CD4-positive, alpha-beta T cell treated with Interleukin-17A for 4 hours (primary cell): ENCODE data around the gene VKORC1.
"Not testable (repeated sequence)": the region's sequence is repeated elsewhere in the genome, so short reads cannot be mapped to it uniquely, and the experiment has no call there.

Experiments used
- DNase-seq: peaks from one replicate; pipeline ENCODE4 v3.0.0-alpha.2; 2020; ENCODE audit warnings: mixed read lengths

Gene VKORC1

DNA sequence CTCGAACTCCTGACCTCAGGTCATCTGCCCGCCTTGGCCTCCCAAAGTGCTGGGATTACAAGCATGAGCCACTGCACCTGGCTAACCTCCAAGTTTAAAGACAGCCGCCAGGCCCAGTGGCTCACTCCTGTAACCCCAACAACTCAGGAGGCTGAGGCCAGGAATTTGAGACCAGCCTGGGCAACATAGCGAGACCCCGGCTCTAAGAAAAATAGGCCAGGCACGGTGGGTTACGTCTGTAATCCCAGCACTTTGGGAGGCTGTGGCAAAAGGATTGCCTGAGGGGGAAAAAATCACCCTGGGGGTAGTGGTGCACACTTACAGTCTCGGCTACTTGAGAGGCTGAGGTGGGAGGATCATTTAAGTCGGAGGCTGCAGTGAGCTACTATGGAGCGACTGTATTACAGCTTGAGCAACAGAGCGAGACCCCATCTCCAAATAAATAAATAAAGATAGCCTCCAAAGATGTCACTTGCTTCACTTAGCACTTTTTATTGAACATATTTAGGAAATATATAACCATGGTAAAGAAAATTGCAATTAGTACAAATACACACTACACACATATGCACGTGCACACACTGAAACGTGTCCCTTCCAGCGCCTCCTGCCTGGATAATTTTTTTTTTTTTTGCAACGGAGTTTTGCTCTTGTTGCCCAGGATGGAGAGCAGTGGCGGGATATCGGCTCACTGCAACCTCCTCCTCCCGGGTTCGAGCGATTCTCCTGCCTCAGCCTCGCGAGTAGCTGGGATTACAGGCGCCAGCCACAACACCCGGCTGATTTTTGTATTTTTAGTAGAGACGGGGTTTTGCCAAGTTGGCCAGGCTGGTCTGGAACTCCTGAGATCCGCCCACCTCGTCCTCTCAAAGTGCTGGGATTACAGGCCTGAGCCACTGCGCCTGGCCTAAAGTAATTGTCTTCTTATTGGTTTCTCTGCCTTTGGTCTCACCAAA is 12.2 kb upstream of the VKORC1 start:
- DNase-seq: no peak

DNA sequence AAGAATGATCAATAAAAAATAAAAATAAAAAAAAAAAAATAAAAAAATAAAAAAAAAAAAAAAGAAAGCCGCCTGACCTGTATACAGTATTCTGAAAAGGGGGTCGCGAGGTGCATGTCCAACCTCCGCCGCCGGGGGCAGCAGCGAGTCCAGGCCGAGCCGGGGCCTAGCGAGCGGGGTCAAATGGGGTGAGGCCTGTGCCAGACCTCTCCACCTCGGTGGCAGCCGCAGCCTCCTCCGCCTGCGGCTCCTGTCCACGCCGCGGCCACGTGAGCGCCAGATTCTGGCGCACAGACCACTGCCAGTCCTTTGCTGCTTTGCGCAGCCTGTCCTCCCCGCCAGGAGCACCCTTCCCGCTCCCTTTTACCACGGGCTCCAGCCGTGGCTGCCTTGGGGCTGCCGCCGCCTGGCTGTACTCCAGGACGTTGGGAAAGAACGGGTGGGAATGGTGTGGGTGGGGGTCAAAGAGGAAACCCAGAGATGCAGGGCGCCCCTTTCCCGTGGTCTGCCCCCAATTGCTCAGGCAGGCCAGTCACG is 11.1 kb upstream of the VKORC1 start:
- peak; percentile 83 for DNase-seq

DNA sequence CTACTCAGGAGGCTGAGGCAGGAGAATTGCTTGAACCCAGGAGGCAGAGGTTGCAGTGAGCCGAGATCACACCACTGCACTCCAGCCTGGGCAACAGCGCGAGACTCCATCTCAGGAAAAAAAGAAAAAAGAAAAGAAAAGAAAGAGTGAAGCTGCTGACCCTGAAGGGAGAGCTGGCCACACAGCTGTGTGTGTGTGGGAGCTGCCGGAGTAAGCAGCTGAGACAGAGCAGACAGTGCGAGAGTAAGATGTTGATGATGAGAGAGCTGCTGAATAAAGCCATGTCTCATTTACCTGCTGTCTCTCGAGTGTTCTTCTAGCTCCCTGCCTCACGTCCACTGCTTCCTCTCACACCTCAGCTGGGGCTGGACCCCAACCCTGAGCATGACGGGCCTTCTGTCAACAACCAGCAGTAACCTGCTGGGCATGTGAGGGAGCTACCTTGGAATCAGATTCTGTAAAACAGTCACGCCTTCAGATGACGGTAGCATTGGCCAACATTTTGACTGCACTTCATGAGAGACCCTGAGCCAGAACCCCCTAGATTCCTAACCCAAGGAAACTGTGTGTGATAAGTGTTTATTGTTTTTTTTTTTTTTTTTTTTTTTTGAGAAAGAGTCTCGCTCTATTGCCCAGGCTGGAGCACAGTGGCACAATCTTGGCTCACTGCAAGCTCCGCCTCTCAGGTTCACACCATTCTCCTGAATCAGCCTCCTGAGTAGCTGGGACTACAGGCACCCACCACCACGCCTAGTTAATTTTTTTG is 6.5 kb upstream of the VKORC1 start:
- DNase-seq: not testable (repeated sequence)

DNA sequence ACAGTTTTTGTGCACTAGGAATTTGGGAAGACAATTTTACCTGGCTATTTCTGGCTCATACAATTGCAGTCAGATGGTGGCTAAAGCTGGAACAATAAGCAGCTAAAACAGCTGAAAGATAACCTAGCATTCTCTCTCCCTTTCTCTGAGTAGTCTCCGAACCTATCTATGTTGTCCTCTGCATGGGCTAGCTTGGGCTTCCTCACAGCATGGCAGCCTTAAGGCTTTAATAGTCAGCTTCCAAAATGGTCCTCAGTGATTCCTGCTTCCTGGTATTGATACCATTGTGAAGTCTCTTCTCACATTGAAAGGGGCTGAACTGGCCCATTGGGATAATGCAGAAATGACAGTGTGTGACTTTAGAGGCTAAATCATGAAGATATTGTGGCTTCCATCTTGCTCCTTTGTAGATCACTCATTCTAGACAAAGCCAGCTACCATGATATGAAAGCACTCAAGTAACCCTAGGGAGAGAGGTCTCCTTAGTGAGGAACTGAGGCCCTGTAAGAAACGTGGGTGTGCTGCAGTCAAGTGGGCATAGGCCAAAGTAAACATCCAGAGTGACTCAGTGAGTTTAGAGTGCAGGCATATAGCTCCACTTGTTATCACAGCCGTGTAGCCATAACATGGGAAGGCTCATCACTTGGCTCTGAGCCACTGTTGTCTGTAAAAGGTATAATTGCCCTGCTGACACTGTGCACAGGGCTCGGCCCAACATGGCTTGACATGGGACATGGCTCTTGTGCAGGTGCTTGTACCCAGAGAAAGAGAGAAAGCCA is 5.5 kb upstream of the VKORC1 start:
- no peak for DNase-seq

DNA sequence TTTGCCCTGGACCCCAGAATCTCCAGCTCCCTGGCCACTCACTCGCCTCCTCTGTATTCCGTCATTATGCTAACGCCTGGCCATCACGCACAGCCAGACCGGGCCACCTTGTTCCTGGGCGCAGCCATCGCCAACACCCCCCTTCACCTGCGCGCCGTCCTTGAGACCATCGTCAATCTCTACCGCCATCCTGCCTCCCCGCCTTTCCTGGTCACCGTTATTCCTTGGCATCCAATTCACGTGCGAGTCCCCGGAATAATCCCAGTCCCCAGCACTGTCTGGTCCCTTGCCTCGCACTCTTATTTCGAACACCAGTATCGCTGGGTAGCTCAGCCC is 541 bp downstream of the VKORC1 start:
- no peak for DNase-seq

DNA sequence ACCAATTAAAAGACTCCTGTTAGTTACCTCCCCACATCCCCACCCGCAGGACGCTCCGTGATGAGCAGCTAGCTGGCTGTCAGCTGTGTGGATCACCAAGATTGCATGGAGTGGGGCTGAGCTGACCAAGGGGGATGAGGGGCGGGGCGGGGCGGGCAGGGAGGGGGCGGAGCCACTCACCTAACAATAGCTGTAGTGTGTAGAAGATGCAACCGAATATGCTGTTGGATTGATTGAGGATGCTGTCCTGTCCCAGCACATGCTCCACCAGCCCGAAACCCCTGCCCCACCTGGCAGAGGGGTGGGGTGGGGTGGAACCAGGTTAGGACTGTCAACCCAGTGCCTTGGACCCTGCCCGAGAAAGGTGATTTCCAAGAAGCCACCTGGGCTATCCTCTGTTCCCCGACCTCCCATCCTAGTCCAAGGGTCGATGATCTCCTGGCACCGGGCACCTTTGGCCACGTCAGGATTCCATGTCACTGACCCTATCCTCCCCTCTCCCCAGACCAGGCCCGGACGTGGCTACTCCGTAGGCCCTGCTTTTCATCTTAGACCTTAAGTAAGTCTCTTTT is 1.4 kb downstream of the VKORC1 start:
- no peak for DNase-seq

DNA sequence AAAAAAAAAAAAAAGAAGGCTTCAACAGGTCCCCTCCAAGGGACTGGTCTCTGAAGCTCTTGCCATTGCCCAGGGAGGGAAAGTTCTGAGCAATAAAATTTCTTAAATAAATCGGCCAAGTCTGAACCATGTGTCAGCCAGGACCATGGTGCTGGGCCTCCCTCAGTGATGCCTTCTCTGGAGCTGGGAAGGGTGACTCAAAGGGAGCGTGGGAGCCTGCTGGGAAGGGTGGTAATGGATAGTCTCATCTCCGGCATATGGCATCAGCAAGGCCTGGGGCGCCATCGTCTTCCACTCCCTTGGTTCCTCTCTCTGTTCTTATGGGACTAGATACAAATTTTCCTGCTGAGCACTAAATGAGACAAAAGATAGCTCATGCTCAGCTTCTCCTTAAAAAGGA is 2.3 kb downstream of the VKORC1 start:
- no peak for DNase-seq

DNA sequence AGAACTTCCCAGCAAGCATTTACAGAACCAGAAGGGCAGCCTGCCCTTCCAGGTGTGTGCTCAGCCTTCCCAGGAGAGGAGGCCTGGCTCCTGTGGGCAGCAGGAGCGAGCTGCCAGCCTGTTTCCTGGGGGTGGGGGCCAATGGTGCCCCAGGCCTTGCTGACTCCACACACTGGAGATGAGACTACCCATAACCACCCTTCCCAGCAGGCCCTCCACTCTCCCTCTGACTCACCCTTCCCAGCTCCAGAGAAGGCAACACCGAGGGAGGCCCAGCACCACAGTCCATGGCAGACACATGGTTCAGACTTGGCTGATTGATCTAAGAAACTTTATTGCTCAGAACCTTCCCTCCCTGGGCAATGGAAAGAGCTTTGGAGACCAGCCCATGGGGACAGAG is 4.1 kb downstream of the VKORC1 start:
- DNase-seq: no peak

DNA sequence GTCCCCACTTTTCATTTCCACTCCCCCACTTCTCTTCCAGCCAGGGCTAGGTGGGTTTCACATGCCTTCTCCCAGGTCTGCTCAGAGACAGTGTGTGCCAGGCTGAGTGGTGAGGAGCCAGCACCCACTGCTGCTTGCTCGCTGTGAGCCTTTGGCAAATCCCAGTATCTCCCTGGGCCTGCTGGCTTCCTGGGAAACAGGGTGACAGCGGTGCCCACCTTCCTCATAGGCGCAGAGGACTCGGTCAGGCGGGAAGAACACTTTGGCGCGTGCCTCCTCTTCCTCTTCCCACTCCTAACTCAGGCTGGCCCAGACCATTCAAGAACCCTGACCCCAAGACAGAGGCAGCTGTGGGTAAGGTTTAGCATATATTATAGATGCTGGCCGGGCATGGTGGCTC is 5.4 kb downstream of the VKORC1 start:
- no peak for DNase-seq

GRCh38 chr16:31088459-31089183 is 6.0 kb downstream of the VKORC1 start, which contains the start of gene PRSS53:
Gene PRSS53 (minus strand): TSS chr16:31088943. CDS start chr16:31088809, 134 bp downstream.
- DNase-seq: no peak

- no peak for DNase-seq
These were observed 6.6 kb downstream of the VKORC1 start for GRCh38 chr16:31087971-31088370.

GRCh38 chr16:31087481-31087880 is 7.1 kb downstream of the VKORC1 start:
- no peak for DNase-seq

- DNase-seq: no peak
These were observed 8.0 kb downstream of the VKORC1 start for GRCh38 chr16:31086629-31086906.

- no peak for DNase-seq
These were observed 8.5 kb downstream of the VKORC1 start for GRCh38 chr16:31085873-31086628.

DNA sequence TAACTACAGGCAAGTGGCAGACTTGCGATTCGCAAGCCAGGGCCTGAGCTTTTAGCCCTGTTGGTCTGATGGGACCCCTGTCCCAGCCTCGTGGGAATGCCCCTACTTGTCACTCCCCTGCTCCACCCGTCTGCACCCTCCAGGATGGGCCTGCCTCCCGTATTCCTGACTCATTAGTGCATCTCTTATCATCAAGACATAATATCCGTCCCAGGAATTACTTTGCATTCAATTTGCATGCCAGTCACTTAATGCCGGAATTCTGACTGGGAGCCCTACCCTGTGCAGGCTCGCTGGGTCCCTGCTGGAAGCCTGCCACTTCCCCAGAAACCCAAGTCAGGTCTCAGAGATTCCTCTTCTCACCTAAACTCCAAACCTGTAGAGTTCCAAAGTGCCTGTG is 9.2 kb downstream of the VKORC1 start:
- no peak for DNase-seq

DNA sequence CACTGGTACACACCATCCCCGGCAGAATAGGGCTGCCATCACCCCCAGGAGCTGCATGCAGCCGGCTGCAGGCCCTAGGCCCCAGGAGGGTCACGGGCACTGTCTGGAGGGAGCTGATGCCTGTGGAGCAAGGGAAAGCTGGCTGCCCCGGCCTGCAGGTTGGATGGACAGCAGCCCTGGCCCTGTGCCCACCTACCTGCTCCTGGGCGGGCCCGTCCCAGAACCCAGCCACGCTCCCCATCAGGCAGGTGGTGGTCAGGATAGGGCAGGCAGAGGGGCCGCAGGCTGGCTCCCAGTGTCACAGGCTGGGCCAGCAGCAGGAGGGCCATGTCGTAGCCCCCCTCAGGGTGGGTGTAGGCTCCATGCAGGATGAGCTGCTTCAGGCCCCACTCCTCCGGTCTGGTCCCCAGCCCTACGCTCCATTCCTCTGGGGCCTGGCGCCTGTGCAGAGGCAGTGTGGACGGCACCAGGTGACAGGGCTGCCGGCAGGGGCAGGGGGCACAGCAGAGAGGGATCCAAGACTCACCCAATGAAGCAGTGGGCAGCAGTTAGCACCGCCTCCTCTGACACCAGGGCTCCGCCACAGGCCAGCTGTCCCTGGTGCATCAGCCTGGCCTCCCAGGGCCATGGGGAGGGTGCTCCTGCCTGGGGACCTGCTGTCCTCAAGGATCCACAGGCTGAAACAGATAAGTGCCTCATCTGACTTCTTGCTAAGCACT is 9.9 kb downstream of the VKORC1 start:
- no peak for DNase-seq

- DNase-seq: no peak
These were observed 10.6 kb downstream of the VKORC1 start for GRCh38 chr16:31083981-31084380.

DNA sequence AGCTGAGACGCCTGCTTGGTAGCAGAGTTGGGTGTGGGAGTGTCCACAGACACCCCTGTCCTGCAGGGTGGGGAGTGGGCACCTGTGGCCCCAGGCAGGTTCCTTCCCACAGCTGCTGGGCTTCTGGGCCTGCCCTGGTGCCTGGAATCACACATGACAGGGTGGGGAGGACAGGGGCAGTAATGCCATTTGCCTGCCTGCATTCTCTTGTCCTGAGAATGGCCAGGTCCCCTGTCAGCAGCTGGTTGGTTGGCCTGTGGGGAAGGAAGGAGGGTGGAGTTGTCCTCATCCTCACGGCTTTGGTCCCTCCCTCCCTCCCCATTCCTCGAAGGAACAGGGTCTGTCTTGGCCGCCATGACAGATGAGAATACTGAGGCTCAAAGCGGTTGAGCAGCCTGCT is 11.0 kb downstream of the VKORC1 start:
- no peak for DNase-seq

- no peak for DNase-seq
These were observed 11.5 kb downstream of the VKORC1 start for GRCh38 chr16:31083081-31083480.

DNA sequence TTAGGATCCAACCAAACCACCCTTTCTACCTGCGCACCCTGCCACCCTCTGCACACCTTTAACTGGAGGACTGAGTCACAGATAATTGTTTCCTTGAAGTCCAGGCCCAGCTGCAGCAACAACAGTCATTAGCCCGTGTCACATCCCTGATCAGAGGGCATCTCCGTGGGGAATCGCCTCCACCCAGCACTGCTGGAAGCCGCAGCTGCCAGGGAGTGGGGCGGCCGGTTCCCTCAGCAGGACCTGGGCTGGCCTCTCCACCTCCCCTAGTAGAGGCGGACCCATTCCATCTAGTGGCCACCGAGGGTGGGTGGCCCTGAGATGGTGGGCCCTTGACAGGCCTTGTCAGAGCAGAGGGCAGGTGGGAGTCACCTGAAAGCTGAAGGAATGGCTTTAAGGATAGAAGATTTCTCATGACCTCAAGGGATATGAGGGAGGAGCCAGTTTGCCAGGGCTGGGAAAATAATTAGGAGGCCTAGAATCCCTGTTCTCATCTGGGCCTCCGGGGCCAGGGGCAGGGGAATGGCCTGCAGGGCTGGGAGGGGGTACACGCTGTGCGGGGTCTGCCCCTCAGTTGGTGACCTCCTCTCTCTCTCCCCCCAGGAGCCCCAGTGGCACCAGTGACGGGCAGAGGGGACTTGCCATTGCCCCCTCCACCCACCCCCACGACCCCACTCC is 12.1 kb downstream of the VKORC1 start:
- DNase-seq: no peak
